ENCODE results near the gene ANKK1.
A peak's percentile ranks its signal among the peaks of the same experiment; 100 is the strongest.

Gene ANKK1

GRCh38 chr11:113377681-113378412 is 9.7 kb upstream of the ANKK1 start:
- DNase-seq = no peak

- DNase-seq = no peak
Measured at GRCh38 chr11:113378692-113379091, 8.9 kb upstream of the ANKK1 start.

- no peak for DNase-seq
Measured at GRCh38 chr11:113382121-113382520, 5.5 kb upstream of the ANKK1 start.

- no peak for DNase-seq
Measured at GRCh38 chr11:113384551-113384950, 3.0 kb upstream of the ANKK1 start.

- DNase-seq = no peak
Measured at GRCh38 chr11:113385749-113386148, 1.8 kb upstream of the ANKK1 start.

- no peak for DNase-seq
Measured at GRCh38 chr11:113386866-113387265, 713 bp upstream of the ANKK1 start.

GRCh38 chr11:113389272-113389671 is 1.7 kb downstream of the ANKK1 start:
- no peak for DNase-seq

- DNase-seq = no peak
Measured at GRCh38 chr11:113392236-113392921, 4.8 kb downstream of the ANKK1 start.

GRCh38 chr11:113393501-113393985 is 6.0 kb downstream of the ANKK1 start:
- DNase-seq = no peak

- DNase-seq = no peak
Measured at GRCh38 chr11:113394919-113395318, 7.3 kb downstream of the ANKK1 start.

- DNase-seq = no peak
Measured at GRCh38 chr11:113395782-113396336, 8.3 kb downstream of the ANKK1 start.

- DNase-seq = no peak
Measured at GRCh38 chr11:113396690-113397089, 9.1 kb downstream of the ANKK1 start.

- DNase-seq = no peak
Measured at GRCh38 chr11:113397212-113397611, 9.6 kb downstream of the ANKK1 start.

- DNase-seq = no peak
Measured at GRCh38 chr11:113397821-113398220, 10.2 kb downstream of the ANKK1 start.

- no peak for DNase-seq
Measured at GRCh38 chr11:113398669-113399430, 11.3 kb downstream of the ANKK1 start.

- DNase-seq = no peak
Measured at GRCh38 chr11:113400631-113401230, 13.2 kb downstream of the ANKK1 start.

- peak; percentile 42 to 64 for DNase-seq
Measured at GRCh38 chr11:113401718-113402117, 14.1 kb downstream of the ANKK1 start.

GRCh38 chr11:113404859-113405430 is 17.4 kb downstream of the ANKK1 start:
- no peak for DNase-seq

GRCh38 chr11:113405724-113406478 is 18.3 kb downstream of the ANKK1 start:
- DNase-seq = no peak

GRCh38 chr11:113407163-113407562 is 19.6 kb downstream of the ANKK1 start:
- no peak for DNase-seq

GRCh38 chr11:113408206-113408605 is 20.6 kb downstream of the ANKK1 start:
- DNase-seq = no peak

- no peak for DNase-seq
Measured at GRCh38 chr11:113408887-113409286, 21.3 kb downstream of the ANKK1 start.
